Measurements from ENCODE around the gene DPF3. TPM values are rescaled to one million over a fixed set of nuclear protein-coding genes. Genes with fewer than 3 reads are reported as not detected.

The DPF3 gene
- total RNA-seq, 1 donor from 2014 or later, result 1.1 TPM

- no peak for ATAC-seq
Observed at GRCh38 chr14:72904218-72904617, 10.3 kb upstream of the DPF3 start.

GRCh38 chr14:72903716-72904115 is 9.8 kb upstream of the DPF3 start:
- no peak for ATAC-seq

GRCh38 chr14:72902801-72903530 is 9.1 kb upstream of the DPF3 start:
- ATAC-seq, result no peak

GRCh38 chr14:72901361-72901760 is 7.5 kb upstream of the DPF3 start:
- no peak for ATAC-seq

GRCh38 chr14:72898448-72898847 is 4.5 kb upstream of the DPF3 start:
- no peak for ATAC-seq

- ATAC-seq, result no peak
Observed at GRCh38 chr14:72894623-72895378, 900 bp upstream of the DPF3 start.

- no peak for ATAC-seq
Observed at GRCh38 chr14:72894323-72894622, 372 bp upstream of the DPF3 start.

- peak; percentile 21 for ATAC-seq
Observed at GRCh38 chr14:72892879-72893635, 844 bp downstream of the DPF3 start.

GRCh38 chr14:72892103-72892878 is 1.6 kb downstream of the DPF3 start:
- no peak for ATAC-seq

GRCh38 chr14:72891666-72892102 is 2.2 kb downstream of the DPF3 start:
- no peak for ATAC-seq

- ATAC-seq, result no peak
Observed at GRCh38 chr14:72889366-72889765, 4.5 kb downstream of the DPF3 start.

GRCh38 chr14:72888636-72889201 is 5.2 kb downstream of the DPF3 start:
- ATAC-seq, result no peak

GRCh38 chr14:72888192-72888591 is 5.7 kb downstream of the DPF3 start:
- no peak for ATAC-seq

GRCh38 chr14:72887514-72887913 is 6.4 kb downstream of the DPF3 start:
- no peak for ATAC-seq

- no peak for ATAC-seq
Observed at GRCh38 chr14:72884386-72884785, 9.5 kb downstream of the DPF3 start.

GRCh38 chr14:72883961-72884360 is 9.9 kb downstream of the DPF3 start:
- no peak for ATAC-seq

- ATAC-seq, result no peak
Observed at GRCh38 chr14:72883109-72883508, 10.8 kb downstream of the DPF3 start.

- no peak for ATAC-seq
Observed at GRCh38 chr14:72882463-72882862, 11.4 kb downstream of the DPF3 start.

GRCh38 chr14:72882047-72882446 is 11.9 kb downstream of the DPF3 start:
- no peak for ATAC-seq

GRCh38 chr14:72881543-72881942 is 12.4 kb downstream of the DPF3 start:
- ATAC-seq, result no peak

- ATAC-seq, result no peak
Observed at GRCh38 chr14:72880820-72881219, 13.1 kb downstream of the DPF3 start.

GRCh38 chr14:72880164-72880563 is 13.7 kb downstream of the DPF3 start:
- ATAC-seq, result no peak
